CD4-positive, CD25-positive, alpha-beta regulatory T cell (primary cell): ENCODE measurements around the gene SMAD7. TPM values are rescaled to one million over a fixed set of nuclear protein-coding genes. Genes with fewer than 3 reads are reported as not detected.

Experiments used
- ATAC-seq, 2 donors: fragments of 150-1000 bp; cut with Tn5 transposase; one replicate each; pipeline ENCODE4 v1.10.0; 2021; ENCODE audit warnings: low read depth in 2 of 2, moderate number of reproducible peaks in 2 of 2, moderate library complexity in 1 of 2
- DNase-seq, 3 donors: peaks; one replicate each; pipeline versions ENCODE4 v3.0.0 to v3.0.0-alpha.2; 2012 to 2022; ENCODE audit warnings: mixed read lengths in 1 of 3
- H3K27ac ChIP-seq: one replicate; pipeline ENCODE4 v1.7.0; 2013; ENCODE audit warnings: mild to moderate bottlenecking, low read length; ENCODE audit not compliant: insufficient read depth, poor library complexity, severe bottlenecking
- H3K27me3 ChIP-seq: one replicate; pipeline ENCODE4 v1.7.0; 2013; ENCODE audit warnings: low read length; ENCODE audit not compliant: control insufficient read depth, insufficient read depth
- H3K36me3 ChIP-seq: one replicate; pipeline ENCODE4 v1.7.0; 2013; ENCODE audit warnings: mild to moderate bottlenecking, low read length, moderate library complexity; ENCODE audit not compliant: control insufficient read depth, insufficient read depth
- H3K4me1 ChIP-seq: 2 replicates; pipeline ENCODE4 v1.7.0; 2013; ENCODE audit warnings: mild to moderate bottlenecking, low read length; ENCODE audit not compliant: insufficient read depth, control insufficient read depth, poor library complexity, severe bottlenecking
- H3K4me3 ChIP-seq: one replicate; pipeline ENCODE4 v1.7.0; 2013; ENCODE audit warnings: low read depth, mild to moderate bottlenecking, low read length, moderate library complexity
- H3K9me3 ChIP-seq, 2 experiments: 1 replicate in 1 of 2; 2 replicates in 1 of 2; pipeline ENCODE4 v1.7.0; 2013; ENCODE audit warnings: low read length in 2 of 2, mild to moderate bottlenecking in 1 of 2, moderate library complexity in 1 of 2; ENCODE audit not compliant: control insufficient read depth in 2 of 2
- H3K27ac Mint-ChIP-seq, 3 donors: one replicate each; pipeline ENCODE4 v1.8.0; 2020 to 2022; ENCODE audit warnings: mild to moderate bottlenecking in 3 of 3, mixed read lengths in 3 of 3, moderate library complexity in 2 of 3
- H3K27me3 Mint-ChIP-seq: one replicate; pipeline ENCODE4 v1.8.0; 2022; ENCODE audit warnings: mild to moderate bottlenecking, mixed read lengths
- H3K36me3 Mint-ChIP-seq: one replicate; pipeline ENCODE4 v1.8.0; 2020; ENCODE audit warnings: mixed read lengths
- H3K4me1 Mint-ChIP-seq, 4 donors: one replicate each; pipeline ENCODE4 v1.8.0; 2020 to 2022; ENCODE audit warnings: mixed read lengths in 4 of 4, mild to moderate bottlenecking in 1 of 4
- H3K4me3 Mint-ChIP-seq, 4 donors: one replicate each; pipeline ENCODE4 v1.8.0; 2020 to 2022; ENCODE audit warnings: mild to moderate bottlenecking in 4 of 4, mixed read lengths in 4 of 4, moderate library complexity in 3 of 4
- H3K9me3 Mint-ChIP-seq, 7 donors: one replicate each; pipeline ENCODE4 v1.8.0; 2020 to 2022; ENCODE audit warnings: mixed read lengths in 7 of 7, mild to moderate bottlenecking in 3 of 7, moderate library complexity in 2 of 7
- polyA plus RNA-seq, 4 donors: library from polyadenylated mRNA; unstranded; fragments of 300-500 nt; fragmentation: Illumina TruSeq; gene quantifications; one replicate each; pipeline ENCODE4 v1.2.3, GENCODE V29; 2021
- total RNA-seq: library from RNA; stranded (reverse); gene quantifications from one replicate; pipeline ENCODE4 v1.2.3, GENCODE V29; 2022

Gene SMAD7
- total and polyA plus RNA-seq, 5 donors from 2014 or later = 1.7 to 64.0 (median 7.0) TPM

- Mint-ChIP-seq H3K4me3 (peak overlapping the region; percentile 57 to 92 (median 67)), H3K9me3 (peaks cover 0 to 2% (median 0%) of the 10 kb centered on the region in 7 donors), H3K27ac (peak overlapping the region; percentile 6 to 86 (median 64)), H3K4me1 (peaks cover 33 to 93% (median 75%) of the 10 kb centered on the region in 4 donors), H3K36me3 (peaks cover 19% of the 10 kb centered on the region), H3K27me3 (peaks cover 6% of the 10 kb centered on the region)
- Histone ChIP-seq H3K27me3 (no peaks in the 10 kb centered on the region), H3K4me3 (peak overlapping the region; percentile 51), H3K4me1 (peaks cover 98% of the 10 kb centered on the region), H3K36me3 (peaks cover 9% of the 10 kb centered on the region), H3K27ac (no peak overlapping the region), H3K9me3 (no peaks in the 10 kb centered on the region)
- DNase-seq (no peak), ATAC-seq (no peak)
Observed at GRCh38 chr18:48944634-48945033, 6.1 kb downstream of the SMAD7 start.

- Mint-ChIP-seq H3K4me1 (peaks cover 33 to 94% (median 77%) of the 10 kb centered on the region in 4 donors), H3K36me3 (peaks cover 19% of the 10 kb centered on the region), H3K27me3 (no peaks in the 10 kb centered on the region), H3K27ac (peak overlapping the region; percentile 50 to 96 (median 86)), H3K9me3 (peaks cover 0 to 2% (median 0%) of the 10 kb centered on the region in 7 donors), H3K4me3 (peak overlapping the region; percentile 61 to 92 (median 78))
- H3K4me1 ChIP-seq = peaks cover 98% of the 10 kb centered on the region
- H3K27me3 ChIP-seq = no peaks in the 10 kb centered on the region
- H3K36me3 ChIP-seq = peaks cover 9% of the 10 kb centered on the region
- H3K27ac ChIP-seq = no peak overlapping the region
- peak in 1 of 3 donors; percentile 75 for DNase-seq
- ATAC-seq = no peak
- no peaks in the 10 kb centered on the region for H3K9me3 ChIP-seq
- H3K4me3 ChIP-seq = peak overlapping the region; percentile 51
Observed at GRCh38 chr18:48943736-48944527, 6.8 kb downstream of the SMAD7 start.

DNA sequence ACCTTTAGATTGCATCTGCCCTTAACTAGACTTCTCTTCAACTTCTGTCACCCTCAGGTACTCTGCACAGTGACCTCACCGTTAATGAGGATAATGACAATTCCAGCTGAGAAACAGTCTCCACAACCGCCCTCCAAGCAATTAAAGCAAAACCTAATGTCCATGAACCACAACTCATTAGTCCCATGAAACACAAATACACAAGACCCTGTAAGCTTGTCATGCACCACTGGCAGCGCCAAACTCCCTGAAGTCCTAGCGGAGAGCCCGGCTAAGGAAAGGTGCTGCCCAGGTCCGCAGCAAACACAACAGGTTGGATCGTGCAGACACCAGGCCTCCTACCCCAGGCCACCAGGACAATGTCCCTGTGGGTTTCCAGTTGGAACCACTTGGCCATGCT lies 7.4 kb downstream of the SMAD7 start:
- Histone ChIP-seq H3K36me3 (peaks cover 9% of the 10 kb centered on the region), H3K4me1 (peaks cover 100% of the 10 kb centered on the region)
- H3K36me3 Mint-ChIP-seq = peaks cover 19% of the 10 kb centered on the region

GRCh38 chr18:48942554-48943261 lies 8.1 kb downstream of the SMAD7 start:
- peak overlapping the region; percentile 52 to 99 (median 96) for H3K27ac Mint-ChIP-seq
- peak overlapping the region in 3 of 4 donors; percentile 88 to 92 (median 92) for H3K4me3 Mint-ChIP-seq
- ATAC-seq (no peak), DNase-seq (no peak)
- Histone ChIP-seq H3K4me1 (peaks cover 100% of the 10 kb centered on the region), H3K27me3 (no peaks in the 10 kb centered on the region), H3K4me3 (peak overlapping the region; percentile 18), H3K27ac (no peak overlapping the region), H3K9me3 (no peaks in the 10 kb centered on the region), H3K36me3 (peaks cover 9% of the 10 kb centered on the region)
- no peaks in the 10 kb centered on the region for H3K27me3 Mint-ChIP-seq
- H3K9me3 Mint-ChIP-seq = peaks cover 0 to 2% (median 0%) of the 10 kb centered on the region in 7 donors
- H3K4me1 Mint-ChIP-seq = peaks cover 26 to 99% (median 76%) of the 10 kb centered on the region in 4 donors
- peaks cover 19% of the 10 kb centered on the region for H3K36me3 Mint-ChIP-seq

More for the DNA sequence above, 7.4 kb downstream of the SMAD7 start:
- Mint-ChIP-seq H3K4me1 (peaks cover 32 to 99% (median 79%) of the 10 kb centered on the region in 4 donors), H3K4me3 (peak overlapping the region in 3 of 4 donors; percentile 59 to 92 (median 61)), H3K27me3 (no peaks in the 10 kb centered on the region), H3K27ac (peak overlapping the region; percentile 79 to 96 (median 86)), H3K9me3 (peaks cover 0 to 2% (median 0%) of the 10 kb centered on the region in 7 donors)
- Histone ChIP-seq H3K4me3 (peak overlapping the region; percentile 51), H3K9me3 (no peaks in the 10 kb centered on the region), H3K27me3 (no peaks in the 10 kb centered on the region), H3K27ac (no peak overlapping the region)
- ATAC-seq (no peak), DNase-seq (no peak)

DNA sequence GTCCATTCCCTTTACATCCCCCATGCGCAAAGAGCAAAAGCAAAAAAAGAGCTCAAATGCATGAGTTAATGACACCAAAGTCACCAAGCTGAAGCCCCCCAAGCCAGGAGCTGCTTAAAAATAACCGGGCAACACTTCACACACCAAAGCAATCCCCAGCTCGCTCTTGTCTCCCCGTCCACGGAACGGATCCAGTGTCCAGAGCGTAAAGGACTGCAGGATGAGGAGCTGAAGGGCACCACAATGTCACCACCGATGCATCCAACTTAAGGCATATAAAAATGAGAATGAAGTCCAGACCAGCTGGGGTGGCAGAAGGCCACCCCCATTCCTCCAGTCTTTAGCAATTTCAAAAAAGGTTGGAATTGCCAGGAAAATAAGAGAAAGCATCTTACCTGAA lies 8.7 kb downstream of the SMAD7 start:
- Mint-ChIP-seq H3K36me3 (peaks cover 18% of the 10 kb centered on the region), H3K4me3 (peak overlapping the region; percentile 38 to 92 (median 90)), H3K27me3 (no peaks in the 10 kb centered on the region), H3K27ac (peak overlapping the region; percentile 52 to 99 (median 96)), H3K4me1 (peaks cover 20 to 99% (median 71%) of the 10 kb centered on the region in 4 donors), H3K9me3 (peaks cover 0 to 2% (median 0%) of the 10 kb centered on the region in 7 donors)
- no peak for ATAC-seq
- Histone ChIP-seq H3K4me3 (peak overlapping the region; percentile 80), H3K27me3 (no peaks in the 10 kb centered on the region), H3K4me1 (peaks cover 99% of the 10 kb centered on the region), H3K9me3 (no peaks in the 10 kb centered on the region), H3K27ac (peak overlapping the region; percentile 78), H3K36me3 (peaks cover 9% of the 10 kb centered on the region)
- DNase-seq = no peak

DNA sequence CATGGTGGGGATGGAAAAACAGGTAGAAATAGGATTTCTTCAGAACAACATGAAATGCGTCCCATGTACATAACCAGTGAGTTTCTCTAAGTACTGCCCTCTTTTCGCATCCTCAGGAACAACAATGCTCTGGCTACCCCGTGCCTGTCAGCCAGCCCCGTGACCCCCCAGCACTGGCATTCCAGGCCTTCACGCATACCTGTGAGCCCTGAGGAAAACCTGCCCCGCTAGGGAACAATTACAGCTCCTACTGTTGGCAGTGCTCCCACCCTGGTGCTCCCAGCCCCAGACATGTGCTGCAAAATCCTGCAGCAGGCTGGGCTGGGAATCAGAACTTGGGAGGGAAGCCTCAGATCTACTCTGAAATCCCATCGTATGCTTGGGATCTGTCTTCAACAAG lies 9.1 kb downstream of the SMAD7 start:
- H3K9me3 ChIP-seq = no peaks in the 10 kb centered on the region
- ATAC-seq = no peak
- H3K4me3 Mint-ChIP-seq = peak overlapping the region; percentile 83 to 92 (median 90)
- no peak for DNase-seq
- H3K27ac Mint-ChIP-seq = peak overlapping the region; percentile 96 to 100 (median 99)
- peaks cover 10% of the 10 kb centered on the region for H3K36me3 ChIP-seq
- peaks cover 98% of the 10 kb centered on the region for H3K4me1 ChIP-seq
- no peaks in the 10 kb centered on the region for H3K27me3 ChIP-seq
- no peaks in the 10 kb centered on the region for H3K27me3 Mint-ChIP-seq
- H3K4me3 ChIP-seq = peak overlapping the region; percentile 80
- H3K36me3 Mint-ChIP-seq = peaks cover 17% of the 10 kb centered on the region
- peaks cover 0 to 2% (median 0%) of the 10 kb centered on the region in 7 donors for H3K9me3 Mint-ChIP-seq
- H3K4me1 Mint-ChIP-seq = peaks cover 18 to 96% (median 69%) of the 10 kb centered on the region in 4 donors
- H3K27ac ChIP-seq = peak overlapping the region; percentile 78

- Histone ChIP-seq H3K4me1 (peaks cover 95% of the 10 kb centered on the region), H3K27ac (peak overlapping the region; percentile 78), H3K9me3 (no peaks in the 10 kb centered on the region), H3K27me3 (no peaks in the 10 kb centered on the region), H3K4me3 (peak overlapping the region; percentile 80), H3K36me3 (peaks cover 14% of the 10 kb centered on the region)
- ATAC-seq (peak; percentile 90 to 92), DNase-seq (peak; percentile 89 to 97 (median 95))
- Mint-ChIP-seq H3K36me3 (peaks cover 20% of the 10 kb centered on the region), H3K4me1 (peaks cover 22 to 96% (median 69%) of the 10 kb centered on the region in 4 donors), H3K9me3 (peaks cover 0 to 2% (median 0%) of the 10 kb centered on the region in 7 donors), H3K27ac (peak overlapping the region; percentile 96 to 100 (median 99)), H3K4me3 (peak overlapping the region; percentile 83 to 92 (median 90)), H3K27me3 (no peaks in the 10 kb centered on the region)
Observed at GRCh38 chr18:48940854-48941611, 9.7 kb downstream of the SMAD7 start.
